Ishikawa (cell line): ENCODE data around the gene TAF10.

Experiments
- CEBPB ChIP-seq: IDR thresholded peaks from 2 replicates; pipeline ENCODE4 v1.6.1; 2012
- CREB1 ChIP-seq: IDR thresholded peaks from 2 replicates; pipeline ENCODE4 v1.6.1; 2012; ENCODE audit warnings: low read depth
- EGR1 ChIP-seq: IDR thresholded peaks from 2 replicates; pipeline ENCODE4 v1.6.1; 2012
- EP300 ChIP-seq: IDR thresholded peaks from 2 replicates; pipeline ENCODE4 v1.6.1; 2012; ENCODE audit warnings: borderline replicate concordance
- FOXM1 ChIP-seq: IDR thresholded peaks from 2 replicates; pipeline ENCODE4 v1.6.1; 2012; ENCODE audit warnings: low read depth, borderline replicate concordance
- NFIC ChIP-seq: IDR thresholded peaks from 2 replicates; pipeline ENCODE4 v1.6.1; 2012
- RAD21 ChIP-seq: IDR thresholded peaks from 2 replicates; pipeline ENCODE4 v1.6.1; 2012; ENCODE audit warnings: low read depth
- TAF1 ChIP-seq: IDR thresholded peaks from 2 replicates; pipeline ENCODE4 v1.6.1; 2012; ENCODE audit warnings: low read depth, mild to moderate bottlenecking
- TCF12 ChIP-seq: IDR thresholded peaks from 2 replicates; pipeline ENCODE4 v1.6.1; 2012; ENCODE audit warnings: low read depth
- TEAD4 ChIP-seq: IDR thresholded peaks from 2 replicates; pipeline ENCODE4 v1.6.1; 2012
- YY1 ChIP-seq: IDR thresholded peaks from 2 replicates; pipeline ENCODE4 v1.6.1; 2012; ENCODE audit warnings: low read depth
- ZBTB7A ChIP-seq: IDR thresholded peaks from 2 replicates; pipeline ENCODE4 v1.6.1; 2012; ENCODE audit warnings: low read depth
- TF ChIP-seq, protein P1 (sequence below): IDR thresholded peaks from 2 replicates; pipeline ENCODE4 v1.6.1; 2012; ENCODE audit warnings: low read depth, mild to moderate bottlenecking
- TF ChIP-seq, protein P2 (sequence below): IDR thresholded peaks from 2 replicates; pipeline ENCODE4 v1.6.1; 2012
- TF ChIP-seq, protein P3 (sequence below): IDR thresholded peaks from 2 replicates; pipeline ENCODE4 v1.6.1; 2012

Gene TAF10

DNA sequence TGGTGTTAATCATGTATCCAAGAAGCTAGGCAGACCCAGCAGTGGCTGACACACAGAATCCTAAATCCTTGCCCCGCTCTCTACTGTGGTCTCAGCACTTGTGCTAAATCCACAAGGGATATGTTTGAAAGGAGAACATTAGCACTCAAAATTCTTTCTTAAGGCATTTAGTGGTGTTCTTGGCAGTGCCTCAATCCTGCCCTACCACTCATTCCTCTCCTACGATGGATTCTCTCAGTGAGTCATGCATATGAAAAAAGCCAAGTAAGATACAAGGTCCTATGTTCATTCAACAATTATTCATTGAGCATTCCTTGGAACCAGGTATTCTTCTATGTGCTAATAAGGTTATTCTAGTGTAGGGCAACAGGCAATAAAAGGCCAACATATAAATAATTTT, 39.8 kb downstream of the TAF10 start:
- TF ChIP-seq NFIC (no peak), TEAD4 (no peak), CEBPB (no peak), EGR1 (no peak), EP300 (no peak), CREB1 (no peak), RAD21 (no peak), ZBTB7A (no peak), TAF1 (no peak), TCF12 (no peak), FOXM1 (no peak), YY1 (no peak)
- TF ChIP-seq, protein P1, sequence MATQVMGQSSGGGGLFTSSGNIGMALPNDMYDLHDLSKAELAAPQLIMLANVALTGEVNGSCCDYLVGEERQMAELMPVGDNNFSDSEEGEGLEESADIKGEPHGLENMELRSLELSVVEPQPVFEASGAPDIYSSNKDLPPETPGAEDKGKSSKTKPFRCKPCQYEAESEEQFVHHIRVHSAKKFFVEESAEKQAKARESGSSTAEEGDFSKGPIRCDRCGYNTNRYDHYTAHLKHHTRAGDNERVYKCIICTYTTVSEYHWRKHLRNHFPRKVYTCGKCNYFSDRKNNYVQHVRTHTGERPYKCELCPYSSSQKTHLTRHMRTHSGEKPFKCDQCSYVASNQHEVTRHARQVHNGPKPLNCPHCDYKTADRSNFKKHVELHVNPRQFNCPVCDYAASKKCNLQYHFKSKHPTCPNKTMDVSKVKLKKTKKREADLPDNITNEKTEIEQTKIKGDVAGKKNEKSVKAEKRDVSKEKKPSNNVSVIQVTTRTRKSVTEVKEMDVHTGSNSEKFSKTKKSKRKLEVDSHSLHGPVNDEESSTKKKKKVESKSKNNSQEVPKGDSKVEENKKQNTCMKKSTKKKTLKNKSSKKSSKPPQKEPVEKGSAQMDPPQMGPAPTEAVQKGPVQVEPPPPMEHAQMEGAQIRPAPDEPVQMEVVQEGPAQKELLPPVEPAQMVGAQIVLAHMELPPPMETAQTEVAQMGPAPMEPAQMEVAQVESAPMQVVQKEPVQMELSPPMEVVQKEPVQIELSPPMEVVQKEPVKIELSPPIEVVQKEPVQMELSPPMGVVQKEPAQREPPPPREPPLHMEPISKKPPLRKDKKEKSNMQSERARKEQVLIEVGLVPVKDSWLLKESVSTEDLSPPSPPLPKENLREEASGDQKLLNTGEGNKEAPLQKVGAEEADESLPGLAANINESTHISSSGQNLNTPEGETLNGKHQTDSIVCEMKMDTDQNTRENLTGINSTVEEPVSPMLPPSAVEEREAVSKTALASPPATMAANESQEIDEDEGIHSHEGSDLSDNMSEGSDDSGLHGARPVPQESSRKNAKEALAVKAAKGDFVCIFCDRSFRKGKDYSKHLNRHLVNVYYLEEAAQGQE, result no peak
- TF ChIP-seq, protein P2, sequence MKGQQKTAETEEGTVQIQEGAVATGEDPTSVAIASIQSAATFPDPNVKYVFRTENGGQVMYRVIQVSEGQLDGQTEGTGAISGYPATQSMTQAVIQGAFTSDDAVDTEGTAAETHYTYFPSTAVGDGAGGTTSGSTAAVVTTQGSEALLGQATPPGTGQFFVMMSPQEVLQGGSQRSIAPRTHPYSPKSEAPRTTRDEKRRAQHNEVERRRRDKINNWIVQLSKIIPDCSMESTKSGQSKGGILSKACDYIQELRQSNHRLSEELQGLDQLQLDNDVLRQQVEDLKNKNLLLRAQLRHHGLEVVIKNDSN, result no peak
- TF ChIP-seq, protein P3, sequence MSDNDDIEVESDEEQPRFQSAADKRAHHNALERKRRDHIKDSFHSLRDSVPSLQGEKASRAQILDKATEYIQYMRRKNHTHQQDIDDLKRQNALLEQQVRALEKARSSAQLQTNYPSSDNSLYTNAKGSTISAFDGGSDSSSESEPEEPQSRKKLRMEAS, result no peak

DNA sequence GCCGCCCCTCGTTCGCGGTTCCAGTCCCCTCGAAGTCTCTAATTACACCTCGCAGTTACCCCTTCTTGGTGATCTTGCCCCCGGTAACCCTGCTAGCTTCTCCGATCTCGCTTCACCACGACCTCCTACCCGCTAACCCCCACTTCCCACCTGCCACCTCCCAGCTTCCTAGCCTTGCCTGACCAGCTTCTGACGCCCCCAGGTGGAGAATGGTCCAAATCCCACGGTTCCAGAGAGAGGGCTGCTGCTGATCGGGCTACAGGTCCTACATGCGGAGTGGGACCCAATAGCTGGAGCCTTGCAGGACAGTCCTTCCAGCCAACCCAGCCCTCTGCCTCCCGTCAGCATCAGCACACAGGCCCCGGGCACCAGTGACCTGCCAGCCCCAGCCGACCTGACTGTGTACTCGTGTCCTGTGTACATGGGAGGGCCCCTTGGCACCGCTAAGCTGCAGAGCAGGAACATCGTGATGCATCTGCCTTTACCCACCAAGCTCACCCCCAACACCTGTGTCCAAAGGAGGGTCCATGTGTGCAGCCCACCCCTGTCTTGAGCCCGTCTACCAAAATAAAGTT, 40.5 kb downstream of the TAF10 start:
- TF ChIP-seq TCF12 (no peak), CREB1 (no peak), NFIC (no peak), FOXM1 (no peak), CEBPB (no peak), EP300 (no peak), ZBTB7A (no peak), RAD21 (no peak), YY1 (no peak), TEAD4 (no peak), EGR1 (no peak), TAF1 (no peak)
- TF ChIP-seq, protein P3, result no peak
- TF ChIP-seq, protein P1, result no peak
- TF ChIP-seq, protein P2, result no peak

DNA sequence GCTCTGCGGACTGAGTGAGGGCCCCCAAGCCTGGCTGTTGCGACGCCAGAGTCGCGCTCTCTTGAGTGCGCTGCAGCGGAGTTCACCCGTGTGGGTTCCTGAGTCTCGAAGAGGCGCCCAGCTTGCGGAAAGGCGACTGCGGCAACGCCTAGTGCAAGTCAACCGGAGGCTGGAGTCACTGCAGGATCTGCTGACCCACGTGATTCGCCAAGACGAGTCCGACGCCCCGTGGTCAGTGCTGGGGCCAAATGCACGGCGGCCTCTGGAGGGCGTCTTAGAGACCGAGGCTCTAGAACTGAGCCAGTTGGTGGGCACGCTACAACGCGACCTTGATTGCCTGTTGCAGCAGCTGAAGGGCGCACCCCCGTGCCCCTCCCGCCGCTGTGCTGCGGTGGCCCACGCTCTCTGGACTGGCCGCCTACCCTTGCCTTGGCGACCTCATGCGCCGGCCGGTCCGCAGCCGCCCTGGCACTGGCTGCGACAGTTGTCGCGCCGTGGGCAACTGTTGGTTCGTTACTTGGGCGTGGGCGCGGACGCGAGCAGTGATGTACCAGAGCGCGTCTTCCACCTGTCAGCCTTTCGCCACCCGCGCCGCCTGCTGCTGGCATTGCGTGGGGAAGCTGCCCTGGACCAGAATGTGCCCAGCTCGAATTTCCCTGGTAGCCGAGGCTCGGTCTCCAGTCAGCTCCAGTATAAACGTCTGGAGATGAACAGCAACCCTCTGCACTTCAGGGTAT, 41.2 kb downstream of the TAF10 start:
- TF ChIP-seq EGR1, result no peak
- TF ChIP-seq, protein P2, result no peak
- no peak for TF ChIP-seq CEBPB
- no peak for TF ChIP-seq FOXM1
- no peak for TF ChIP-seq TCF12
- TF ChIP-seq ZBTB7A, result no peak
- TF ChIP-seq, protein P1, result no peak
- no peak for TF ChIP-seq NFIC
- TF ChIP-seq, protein P3, result no peak
